HepG2 (cell line): ENCODE results near the gene KCTD16. TPM values are rescaled to one million over a fixed set of nuclear protein-coding genes. Genes with fewer than 3 reads are reported as not detected.

ENCODE experiments used
- ATAC-seq: fragments of 200-7000 bp; cut with Tn5 transposase; 3 replicates; pipeline ENCODE4 v1.9.1; 2020; ENCODE audit warnings: mild to moderate bottlenecking, moderate library complexity
- BruUV-seq: library from RNA; stranded (reverse); fragments of 400-500 nt; replicated peaks from 2 replicates; lab custom pipeline; 2021; lab: Mats Ljungman, UMichigan
- CTCF ChIA-PET: fragments of 300-600 bp; formaldehyde crosslinking; extraction: SDS; loops from one replicate; lab custom pipeline; 2021; ENCODE audit warnings: low total read pairs, inconsistent platforms, low intra/inter-chr PET ratio; lab: Yijun Ruan, JAX
- POLR2A ChIA-PET: fragments of 350-600 bp; sonication (Branson Sonifier 250); formaldehyde crosslinking; loops from one replicate; lab custom pipeline; 2020; ENCODE audit warnings: antibody characterized with exemption, inconsistent platforms; lab: Yijun Ruan, JAX
- DNase-seq: peaks from one replicate; pipeline ENCODE4 v3.0.0-alpha.2; 2015; ENCODE audit warnings: low spot score
- FAIRE-seq: peaks from 3 replicates; lab custom pipeline; 2011; peaks lifted over from hg19 to GRCh38; lab: Jason Lieb, UNC
- H2AFZ ChIP-seq: one replicate; pipeline ENCODE4 v1.6.1; 2011; ENCODE audit warnings: low read length, inconsistent platforms
- H3K27ac ChIP-seq: fragments of 300-600 bp; 3 replicates; pipeline ENCODE4 v1.8.0; 2011; ENCODE audit warnings: mixed run types, mild to moderate bottlenecking, mixed read lengths, low read length, inconsistent platforms; ENCODE audit not compliant: insufficient read depth; ENCODE audit errors: extremely low read length
- H3K27me3 ChIP-seq, 2 experiments: fragments of 200-600 bp in 1 of 2; 2 replicates in 1 of 2; 3 replicates in 1 of 2; pipeline versions ENCODE4 v1.6.0 to v1.8.0; 2011; ENCODE audit warnings: low read length in 2 of 2, mild to moderate bottlenecking in 2 of 2, moderate library complexity in 2 of 2, inconsistent platforms in 1 of 2; ENCODE audit not compliant: insufficient read depth in 2 of 2, control insufficient read depth in 1 of 2
- H3K36me3 ChIP-seq, 2 experiments: fragments of 200-600 bp in 1 of 2; replicated peaks in 1 of 2; 2 replicates in 1 of 2; 3 replicates in 1 of 2; pipeline versions ENCODE4 v1.5.1 to v1.8.0; 2011; ENCODE audit warnings: low read length in 2 of 2, inconsistent platforms in 1 of 2; ENCODE audit not compliant: insufficient read depth in 2 of 2, control insufficient read depth in 1 of 2
- H3K4me1 ChIP-seq: 2 replicates; pipeline ENCODE4 v1.5.1; 2012; ENCODE audit warnings: low read length, inconsistent platforms; ENCODE audit not compliant: insufficient read depth
- H3K4me2 ChIP-seq: 2 replicates; pipeline ENCODE4 v1.6.0; 2011; ENCODE audit warnings: low read depth, low read length, inconsistent platforms
- H3K4me3 ChIP-seq, 3 experiments: fragments of 200-600 bp in 1 of 3; sonication (generic), shearing (Covaris generic) in 1 of 3; replicated peaks in 1 of 3; 2 replicates each; pipeline ENCODE4 v1.5.1; 2011 to 2016; ENCODE audit warnings: low read length in 3 of 3, inconsistent platforms in 2 of 3, low read depth in 2 of 3, mild to moderate bottlenecking in 2 of 3, control low read depth in 1 of 3, mixed read lengths in 1 of 3; ENCODE audit not compliant: insufficient read depth in 1 of 3
- H3K79me2 ChIP-seq: one replicate; pipeline ENCODE4 v1.6.1; 2011; ENCODE audit warnings: low read length, inconsistent platforms; ENCODE audit not compliant: insufficient read depth
- H3K9ac ChIP-seq: 2 replicates; pipeline ENCODE4 v1.6.0; 2011; ENCODE audit warnings: mild to moderate bottlenecking, low read depth, low read length, inconsistent platforms; ENCODE audit not compliant: insufficient read depth
- H3K9me3 ChIP-seq: 2 replicates; pipeline ENCODE4 v1.5.1; 2012; ENCODE audit warnings: mild to moderate bottlenecking, low read length
- H4K20me1 ChIP-seq: 2 replicates; pipeline ENCODE4 v1.6.0; 2011; ENCODE audit warnings: inconsistent platforms, mild to moderate bottlenecking, low read length, moderate library complexity; ENCODE audit not compliant: insufficient read depth
- DNMT1 ChIP-seq: sonication (generic); formaldehyde crosslinking; IDR thresholded peaks from 2 replicates; pipeline ENCODE4 v1.5.1; 2020; ENCODE audit warnings: mild to moderate bottlenecking, missing genetic modification reagents
- ELF1 ChIP-seq: sonication (generic); formaldehyde crosslinking; IDR thresholded peaks from 2 replicates; pipeline ENCODE4 v1.4.0; 2020; ENCODE audit warnings: missing genetic modification reagents
- SRY ChIP-seq: sonication (generic); formaldehyde crosslinking; IDR thresholded peaks from 2 replicates; pipeline ENCODE4 v1.8.0; 2022; ENCODE audit warnings: mild to moderate bottlenecking, missing genetic modification reagents
- TSC22D2 ChIP-seq: sonication (generic); formaldehyde crosslinking; IDR thresholded peaks from 2 replicates; pipeline ENCODE4 v1.5.1; 2020; ENCODE audit warnings: missing genetic modification reagents, mild to moderate bottlenecking, borderline replicate concordance
- ZNF776 ChIP-seq: sonication (generic); formaldehyde crosslinking; IDR thresholded peaks from 2 replicates; pipeline ENCODE4 v1.4.0; 2020; ENCODE audit warnings: mild to moderate bottlenecking, missing genetic modification reagents
- WGBS: methylation state at CpG from one replicate; pipeline ENCODE4 v1.1.6; 2017; ENCODE audit warnings: low lambda C conversion rate; 5-methylcytosine and 5-hydroxymethylcytosine counted together
- in situ Hi-C: cut with HindIII; loops from 2 replicates; pipeline ENCODE4 v1.10.0; 2017; ENCODE audit warnings: low pct_unique_long_range_greater_than_20kb; ENCODE audit not compliant: extremely low pct_ligation_motif_present
- intact Hi-C: fragments of 100-400 bp; cut with micrococcal nuclease; formaldehyde crosslinking; loops from one replicate; pipeline ENCODE4 v1.10.0; 2022; ENCODE audit not compliant: unreplicated experiment
- polyA plus RNA-seq, 8 experiments: library from polyadenylated mRNA; depleted of rRNA in 3 of 8; stranded (reverse) in 7 of 8; unstranded in 1 of 8; fragments of >200 nt; fragmentation: Illumina TruSeq in 4 of 8; extraction: Trizol in 4 of 8; gene quantifications; 2 replicates each; pipeline versions ENCODE4 v1.2.1 to v1.2.3, GENCODE V29; 2011 to 2016; ENCODE audit warnings: low read depth in 4 of 8, missing spikeins in 1 of 8, mixed read lengths in 1 of 8; ENCODE audit not compliant: insufficient read depth in 1 of 8
- total RNA-seq, 5 experiments: library from RNA; depleted of rRNA; stranded (reverse); fragments of >200 nt; fragmentation: Illumina TruSeq; extraction: Trizol; gene quantifications; 2 replicates each; pipeline ENCODE4 v1.2.3, GENCODE V29; 2016; ENCODE audit warnings: low read depth in 1 of 5

KCTD16 gene
- total and polyA plus RNA-seq, 2 of the 13 experiments (the other 11 are each of a cell fraction or from before 2014, with no cell fraction given): 0.02 to 0.09 TPM

- in situ Hi-C loops (no loop called here), intact Hi-C loops (no loop called here)
- Histone ChIP-seq H3K4me1 (no peaks in the 10 kb centered on the region), H2AFZ (no peak overlapping the region), H3K4me3 (no peak overlapping the region), H4K20me1 (no peaks in the 10 kb centered on the region), H3K27ac (no peak overlapping the region), H3K27me3 (no peaks in the 10 kb centered on the region), H3K4me2 (no peak overlapping the region), H3K79me2 (no peaks in the 10 kb centered on the region), H3K9me3 (no peaks in the 10 kb centered on the region), H3K36me3 (no peaks in the 10 kb centered on the region), H3K9ac (no peak overlapping the region)
- no peak for FAIRE-seq
- DNase-seq: no peak
- ChIA-PET POLR2A (no interaction called here), CTCF (no interaction called here)
- no TSS peak for BruUV-seq
- TF ChIP-seq DNMT1 (CRISPR knock-in tag) (no peak), TSC22D2 (CRISPR knock-in tag) (no peak)
- WGBS: 3% methylated on average over 1 of the region's 1 CpG
- ATAC-seq: no peak
These were observed 185.8 kb downstream of the KCTD16 start for GRCh38 chr5:144356489-144356888.

GRCh38 chr5:144361406-144361805 lies 190.7 kb downstream of the KCTD16 start:
- Histone ChIP-seq H3K4me1 (no peaks in the 10 kb centered on the region), H3K9me3 (no peaks in the 10 kb centered on the region), H2AFZ (no peak overlapping the region), H3K9ac (no peak overlapping the region), H3K79me2 (no peaks in the 10 kb centered on the region), H3K4me3 (no peak overlapping the region), H4K20me1 (no peaks in the 10 kb centered on the region), H3K27ac (no peak overlapping the region), H3K4me2 (no peak overlapping the region), H3K27me3 (no peaks in the 10 kb centered on the region), H3K36me3 (no peaks in the 10 kb centered on the region)
- no peak for ATAC-seq
- intact Hi-C loops (no loop called here), in situ Hi-C loops (no loop called here)
- no peak for FAIRE-seq
- no peak for TF ChIP-seq ELF1 (CRISPR knock-in tag)
- no peak for TF ChIP-seq SRY (CRISPR knock-in tag)
- no peak for TF ChIP-seq ZNF776 (CRISPR knock-in tag)
- WGBS: 0% methylated on average over 2 of the region's 2 CpGs
- no peak for DNase-seq
- no TSS peak for BruUV-seq
- POLR2A ChIA-PET: no interaction called here
- CTCF ChIA-PET: no interaction called here
